Measurements from ENCODE around the gene NGRN.

DNA sequence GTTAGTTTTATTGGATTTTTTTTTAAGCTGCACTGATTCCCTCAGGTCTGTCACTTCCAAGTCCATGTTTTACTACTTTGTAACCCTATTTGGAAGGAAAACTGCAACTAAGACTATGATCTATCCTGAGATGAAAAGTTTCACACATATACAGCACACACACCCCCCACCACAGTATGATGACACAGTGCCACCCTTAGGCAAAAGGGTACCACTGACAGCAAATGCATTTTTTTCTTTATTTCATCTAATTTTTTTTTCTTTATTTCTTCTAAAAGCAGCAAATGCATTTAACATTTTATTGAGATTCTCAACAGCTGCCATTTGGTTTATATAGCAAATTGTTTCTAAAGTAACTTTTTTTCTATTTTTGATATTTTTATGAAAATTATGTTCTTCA lies 21.2 kb downstream of the NGRN start:
- TF ChIP-seq, protein P1, sequence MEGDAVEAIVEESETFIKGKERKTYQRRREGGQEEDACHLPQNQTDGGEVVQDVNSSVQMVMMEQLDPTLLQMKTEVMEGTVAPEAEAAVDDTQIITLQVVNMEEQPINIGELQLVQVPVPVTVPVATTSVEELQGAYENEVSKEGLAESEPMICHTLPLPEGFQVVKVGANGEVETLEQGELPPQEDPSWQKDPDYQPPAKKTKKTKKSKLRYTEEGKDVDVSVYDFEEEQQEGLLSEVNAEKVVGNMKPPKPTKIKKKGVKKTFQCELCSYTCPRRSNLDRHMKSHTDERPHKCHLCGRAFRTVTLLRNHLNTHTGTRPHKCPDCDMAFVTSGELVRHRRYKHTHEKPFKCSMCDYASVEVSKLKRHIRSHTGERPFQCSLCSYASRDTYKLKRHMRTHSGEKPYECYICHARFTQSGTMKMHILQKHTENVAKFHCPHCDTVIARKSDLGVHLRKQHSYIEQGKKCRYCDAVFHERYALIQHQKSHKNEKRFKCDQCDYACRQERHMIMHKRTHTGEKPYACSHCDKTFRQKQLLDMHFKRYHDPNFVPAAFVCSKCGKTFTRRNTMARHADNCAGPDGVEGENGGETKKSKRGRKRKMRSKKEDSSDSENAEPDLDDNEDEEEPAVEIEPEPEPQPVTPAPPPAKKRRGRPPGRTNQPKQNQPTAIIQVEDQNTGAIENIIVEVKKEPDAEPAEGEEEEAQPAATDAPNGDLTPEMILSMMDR (IDR thresholded peaks at IDR 0.05): peak in 8 of 12 donors; percentile 22 to 45 (median 34)
- no peak for TF ChIP-seq POLR2A (IDR thresholded peaks at IDR 0.05)
